Mesothelial cell of epicardium (in vitro differentiated cells): ENCODE measurements around the gene CEP95. TPM values are rescaled to one million over a fixed set of nuclear protein-coding genes. Genes with fewer than 3 reads are reported as not detected.
"Not testable (repeated sequence)": the region's sequence is repeated elsewhere in the genome, so short reads cannot be mapped to it uniquely, and the experiment has no call there.

Source experiments
- DNase-seq, 2 experiments: peaks; one replicate each; pipeline ENCODE4 v3.0.0; 2021; ENCODE audit warnings: low spot score in 2 of 2; ENCODE audit not compliant: unreplicated experiment in 2 of 2
- H3K27ac Mint-ChIP-seq: 2 replicates; pipeline ENCODE4 v1.8.0; 2021; ENCODE audit warnings: mixed read lengths
- H3K27me3 Mint-ChIP-seq: 2 replicates; pipeline ENCODE4 v1.8.0; 2021; ENCODE audit warnings: low read depth, mixed read lengths
- H3K36me3 Mint-ChIP-seq: 2 replicates; pipeline ENCODE4 v1.8.0; 2021; ENCODE audit warnings: mixed read lengths
- H3K4me1 Mint-ChIP-seq: 2 replicates; pipeline ENCODE4 v1.8.0; 2021; ENCODE audit warnings: mixed read lengths
- H3K4me3 Mint-ChIP-seq: 2 replicates; pipeline ENCODE4 v1.8.0; 2021; ENCODE audit warnings: mild to moderate bottlenecking, moderate library complexity, mixed read lengths
- H3K9me3 Mint-ChIP-seq: 2 replicates; pipeline ENCODE4 v1.8.0; 2021; ENCODE audit warnings: mixed read lengths
- CTCF ChIP-seq: fragments of 200-600 bp; sonication (generic); IDR thresholded peaks from one replicate; pipeline ENCODE4 v1.5.0; 2021; ENCODE audit warnings: antibody characterized with exemption; ENCODE audit not compliant: unreplicated experiment
- total RNA-seq: library from RNA; stranded (reverse); gene quantifications from 3 replicates; pipeline ENCODE4 v1.2.1, GENCODE V29; 2021

The CEP95 gene
- total RNA-seq, 1 donor from 2014 or later, result 132 TPM

GRCh38 chr17:64460955-64461354, 45.8 kb upstream of the CEP95 start:
- no peak for TF ChIP-seq CTCF
- Mint-ChIP-seq H3K27ac (no peak overlapping the region), H3K36me3 (no peaks in the 10 kb centered on the region), H3K4me1 (peaks cover 2% of the 10 kb centered on the region), H3K4me3 (no peak overlapping the region), H3K9me3 (no peaks in the 10 kb centered on the region), H3K27me3 (no peaks in the 10 kb centered on the region)
- DNase-seq, result no peak

DNA sequence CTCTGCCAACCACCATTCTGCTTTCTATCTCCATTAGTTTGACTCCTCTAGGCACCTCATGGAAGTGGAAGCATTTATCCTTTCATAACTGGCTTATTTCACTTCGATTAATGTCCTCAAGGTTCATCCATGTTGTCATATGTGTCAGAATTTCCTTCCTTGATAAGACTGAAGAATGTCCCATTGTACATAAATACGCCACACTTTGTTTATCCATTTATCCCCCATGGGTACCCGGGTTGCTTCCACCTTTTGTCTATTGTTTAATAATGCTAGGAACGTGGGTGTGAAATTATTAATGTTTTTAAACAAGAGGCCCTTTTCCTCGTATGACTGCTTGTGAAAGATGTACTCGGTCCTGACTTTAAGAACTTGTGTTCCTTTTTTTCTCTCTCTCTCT, 45.0 kb upstream of the CEP95 start:
- no peak overlapping the region for H3K4me3 Mint-ChIP-seq
- H3K27ac Mint-ChIP-seq, result no peak overlapping the region
- DNase-seq, result no peak
- no peaks in the 10 kb centered on the region for H3K36me3 Mint-ChIP-seq
- H3K27me3 Mint-ChIP-seq, result no peaks in the 10 kb centered on the region
- peaks cover 2% of the 10 kb centered on the region for H3K4me1 Mint-ChIP-seq
- H3K9me3 Mint-ChIP-seq, result no peaks in the 10 kb centered on the region
- TF ChIP-seq CTCF, result no peak

GRCh38 chr17:64466019-64466735, 40.6 kb upstream of the CEP95 start:
- no peak overlapping the region for H3K4me3 Mint-ChIP-seq
- H3K27ac Mint-ChIP-seq, result no peak overlapping the region
- TF ChIP-seq CTCF, result no peak
- no peaks in the 10 kb centered on the region for H3K9me3 Mint-ChIP-seq
- no peaks in the 10 kb centered on the region for H3K36me3 Mint-ChIP-seq
- no peak for DNase-seq
- no peaks in the 10 kb centered on the region for H3K4me1 Mint-ChIP-seq
- no peaks in the 10 kb centered on the region for H3K27me3 Mint-ChIP-seq

DNA sequence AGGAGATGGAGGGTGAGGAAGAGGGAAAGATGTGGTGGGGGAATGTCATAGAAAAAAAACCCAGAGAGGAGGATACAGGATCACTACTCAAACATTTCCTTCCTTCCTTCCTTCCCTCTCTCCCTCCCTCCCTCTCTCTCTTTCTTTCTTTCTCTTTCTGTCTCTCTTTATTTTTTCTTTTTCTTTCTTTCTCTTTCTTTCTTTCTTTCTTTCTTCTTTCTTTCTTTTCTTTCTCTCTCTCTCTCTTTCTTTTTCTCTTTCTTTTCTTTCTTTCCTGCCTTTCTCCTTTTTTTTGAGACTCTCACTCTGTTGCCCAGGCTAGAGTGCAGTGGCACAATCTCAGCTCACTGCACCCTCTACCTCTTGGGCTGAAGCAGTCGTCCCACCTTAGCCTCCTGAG, 39.9 kb upstream of the CEP95 start:
- H3K36me3 Mint-ChIP-seq, DNase-seq, H3K27me3 Mint-ChIP-seq, H3K9me3 Mint-ChIP-seq, H3K4me1 Mint-ChIP-seq, H3K27ac Mint-ChIP-seq, H3K4me3 Mint-ChIP-seq: not testable (repeated sequence)

- H3K27me3 Mint-ChIP-seq, result no peaks in the 10 kb centered on the region
- H3K4me3 Mint-ChIP-seq, result no peak overlapping the region
- no peak for DNase-seq
- no peaks in the 10 kb centered on the region for H3K4me1 Mint-ChIP-seq
- H3K36me3 Mint-ChIP-seq, result no peaks in the 10 kb centered on the region
- no peak for TF ChIP-seq CTCF
- H3K9me3 Mint-ChIP-seq, result no peaks in the 10 kb centered on the region
- H3K27ac Mint-ChIP-seq, result no peak overlapping the region
Observed at GRCh38 chr17:64470625-64471024, 36.2 kb upstream of the CEP95 start.

GRCh38 chr17:64471440-64471839, 35.3 kb upstream of the CEP95 start:
- no peak for TF ChIP-seq CTCF
- DNase-seq, result no peak
- no peaks in the 10 kb centered on the region for H3K4me1 Mint-ChIP-seq
- H3K9me3 Mint-ChIP-seq, result no peaks in the 10 kb centered on the region
- H3K27ac Mint-ChIP-seq, result no peak overlapping the region
- no peaks in the 10 kb centered on the region for H3K36me3 Mint-ChIP-seq
- H3K4me3 Mint-ChIP-seq, result no peak overlapping the region
- no peaks in the 10 kb centered on the region for H3K27me3 Mint-ChIP-seq
